Testis (tissue), 3 donors: ENCODE measurements around the gene USP35. TPM values are rescaled to one million over a fixed set of nuclear protein-coding genes. Genes with fewer than 3 reads are reported as not detected.

Source experiments
- DNase-seq: peaks from one replicate; pipeline ENCODE4 v3.0.0-alpha.2; 2019
- H3K27ac ChIP-seq, 2 donors: fragments of 200-600 bp; sonication (generic); one replicate each; pipeline ENCODE4 v1.5.1; 2019
- H3K27me3 ChIP-seq: fragments of 200-600 bp; sonication (generic); one replicate; pipeline ENCODE4 v1.5.1; 2019
- H3K36me3 ChIP-seq: fragments of 200-600 bp; sonication (generic); one replicate; pipeline ENCODE4 v1.5.1; 2017; ENCODE audit warnings: low read depth; ENCODE audit errors: missing control alignments
- H3K4me1 ChIP-seq: fragments of 200-600 bp; sonication (generic); one replicate; pipeline ENCODE4 v1.5.1; 2019
- H3K4me3 ChIP-seq, 2 donors: fragments of 200-600 bp; sonication (generic); one replicate each; pipeline ENCODE4 v1.5.1; 2017 to 2019
- H3K9me3 ChIP-seq: fragments of 200-600 bp; sonication (generic); one replicate; pipeline ENCODE4 v1.5.1; 2017
- CTCF ChIP-seq, 3 experiments: fragments of 450-650 bp in 2 of 3; fragments of 200-600 bp in 1 of 3; sonication (generic) in 1 of 3; IDR thresholded peaks; one replicate each; pipeline ENCODE4 v1.5.1; 2016 to 2019; ENCODE audit warnings: antibody characterized with exemption in 3 of 3, mild to moderate bottlenecking in 2 of 3, moderate library complexity in 1 of 3
- POLR2A ChIP-seq: fragments of 450-650 bp; IDR thresholded peaks from one replicate; pipeline ENCODE4 v1.6.1; 2017; ENCODE audit warnings: antibody characterized with exemption, mild to moderate bottlenecking, moderate library complexity
- WGBS, 2 donors: methylation state at CpG; one replicate each; pipeline ENCODE4 v1.1.5; 2018; 5-methylcytosine and 5-hydroxymethylcytosine counted together
- intact Hi-C: fragments of 100-400 bp; cut with DNase I; formaldehyde crosslinking; loops from one replicate; pipeline ENCODE4 v1.15.1; 2023; ENCODE audit warnings: low total_unique reads
- polyA plus RNA-seq: library from polyadenylated mRNA; stranded (reverse); fragments of 350-450 nt; fragmentation: Illumina TruSeq; extraction: RNeasy Lipid Tissue Mini Kit (QIAGEN cat#74804); gene quantifications from one replicate; pipeline ENCODE4 v1.2.3, GENCODE V29; 2014; ENCODE audit warnings: low read depth, low replicate concordance; ENCODE audit not compliant: insufficient read depth
- total RNA-seq, 2 donors: library from RNA; depleted of rRNA; stranded (reverse); fragments of >200 nt; gene quantifications; one replicate each; pipeline ENCODE4 v1.2.3, GENCODE V29; 2016

Gene USP35
- total and polyA plus RNA-seq, 3 donors from 2014 or later, result 10.5 to 33.5 (median 25.8) TPM

GRCh38 chr11:78241475-78241874, 52.8 kb downstream of the USP35 start:
- no peak for TF ChIP-seq CTCF (IDR thresholded peaks at IDR 0.05)
- TF ChIP-seq POLR2A, result no peak
- Histone ChIP-seq H3K36me3 (no peaks in the 10 kb centered on the region), H3K27me3 (no peaks in the 10 kb centered on the region), H3K27ac (no peak overlapping the region), H3K9me3 (no peaks in the 10 kb centered on the region), H3K4me3 (no peak overlapping the region), H3K4me1 (no peaks in the 10 kb centered on the region)
- no peak for DNase-seq
- intact Hi-C loops, result no loop called here

GRCh38 chr11:78244080-78244479, 55.4 kb downstream of the USP35 start:
- H3K4me3 ChIP-seq, result no peak overlapping the region
- H3K27ac ChIP-seq, result no peak overlapping the region
- H3K9me3 ChIP-seq, result no peaks in the 10 kb centered on the region
- no peaks in the 10 kb centered on the region for H3K36me3 ChIP-seq
- no peaks in the 10 kb centered on the region for H3K4me1 ChIP-seq
- WGBS, 2 donors, result 69 to 75% methylated on average over 2 of the region's 2 CpGs
- no peak for TF ChIP-seq CTCF (IDR thresholded peaks at IDR 0.05)
- no peak for TF ChIP-seq POLR2A
- intact Hi-C loops, result no loop called here
- DNase-seq, result no peak
- H3K27me3 ChIP-seq, result no peaks in the 10 kb centered on the region

- DNase-seq, result no peak
- TF ChIP-seq POLR2A (no peak), CTCF (IDR thresholded peaks at IDR 0.05) (no peak)
- WGBS, 2 donors, result 64 to 70% methylated on average over 4 of the region's 4 CpGs
- no peak overlapping the region for H3K4me3 ChIP-seq
- intact Hi-C loops, result no loop called here
- no peaks in the 10 kb centered on the region for H3K36me3 ChIP-seq
- H3K9me3 ChIP-seq, result no peaks in the 10 kb centered on the region
- no peaks in the 10 kb centered on the region for H3K4me1 ChIP-seq
- no peak overlapping the region for H3K27ac ChIP-seq
- H3K27me3 ChIP-seq, result no peaks in the 10 kb centered on the region
Measured at GRCh38 chr11:78244546-78245255, 56.0 kb downstream of the USP35 start.

GRCh38 chr11:78248191-78248590, 59.5 kb downstream of the USP35 start:
- TF ChIP-seq POLR2A (no peak), CTCF (IDR thresholded peaks at IDR 0.05) (no peak)
- intact Hi-C loops, result no loop called here

GRCh38 chr11:78248903-78249302, 60.2 kb downstream of the USP35 start:
- TF ChIP-seq POLR2A, result no peak
- TF ChIP-seq CTCF (IDR thresholded peaks at IDR 0.05), result no peak
- no peak for DNase-seq
- H3K27ac ChIP-seq, result no peak overlapping the region
- intact Hi-C loops, result no loop called here
- no peak overlapping the region for H3K4me3 ChIP-seq
- H3K9me3 ChIP-seq, result no peaks in the 10 kb centered on the region
- H3K4me1 ChIP-seq, result peaks cover 10% of the 10 kb centered on the region
- no peaks in the 10 kb centered on the region for H3K36me3 ChIP-seq
- H3K27me3 ChIP-seq, result no peaks in the 10 kb centered on the region

More at GRCh38 chr11:78248191-78248590, 59.5 kb downstream of the USP35 start:
- Histone ChIP-seq H3K27me3 (no peaks in the 10 kb centered on the region), H3K4me1 (peaks cover 10% of the 10 kb centered on the region), H3K36me3 (no peaks in the 10 kb centered on the region), H3K27ac (no peak overlapping the region), H3K9me3 (no peaks in the 10 kb centered on the region), H3K4me3 (no peak overlapping the region)
- no peak for DNase-seq
- 96 to 97% methylated on average over 3 of the region's 3 CpGs for WGBS, 2 donors
